ENCODE measurements around the gene TREM1.

GRCh38 chr6:41231246-41231645 is 55.2 kb downstream of the TREM1 start:
- TF ChIP-seq CTCF (IDR thresholded peaks at IDR 0.05) (no peak), POLR2A (IDR thresholded peaks at IDR 0.05) (no peak)

All from testis (tissue), 2 donors.